Measurements from ENCODE around the gene AHDC1.
"Not testable (repeated sequence)": the region's sequence is repeated elsewhere in the genome, so short reads cannot be mapped to it uniquely, and the experiment has no call there.

The AHDC1 gene

DNA sequence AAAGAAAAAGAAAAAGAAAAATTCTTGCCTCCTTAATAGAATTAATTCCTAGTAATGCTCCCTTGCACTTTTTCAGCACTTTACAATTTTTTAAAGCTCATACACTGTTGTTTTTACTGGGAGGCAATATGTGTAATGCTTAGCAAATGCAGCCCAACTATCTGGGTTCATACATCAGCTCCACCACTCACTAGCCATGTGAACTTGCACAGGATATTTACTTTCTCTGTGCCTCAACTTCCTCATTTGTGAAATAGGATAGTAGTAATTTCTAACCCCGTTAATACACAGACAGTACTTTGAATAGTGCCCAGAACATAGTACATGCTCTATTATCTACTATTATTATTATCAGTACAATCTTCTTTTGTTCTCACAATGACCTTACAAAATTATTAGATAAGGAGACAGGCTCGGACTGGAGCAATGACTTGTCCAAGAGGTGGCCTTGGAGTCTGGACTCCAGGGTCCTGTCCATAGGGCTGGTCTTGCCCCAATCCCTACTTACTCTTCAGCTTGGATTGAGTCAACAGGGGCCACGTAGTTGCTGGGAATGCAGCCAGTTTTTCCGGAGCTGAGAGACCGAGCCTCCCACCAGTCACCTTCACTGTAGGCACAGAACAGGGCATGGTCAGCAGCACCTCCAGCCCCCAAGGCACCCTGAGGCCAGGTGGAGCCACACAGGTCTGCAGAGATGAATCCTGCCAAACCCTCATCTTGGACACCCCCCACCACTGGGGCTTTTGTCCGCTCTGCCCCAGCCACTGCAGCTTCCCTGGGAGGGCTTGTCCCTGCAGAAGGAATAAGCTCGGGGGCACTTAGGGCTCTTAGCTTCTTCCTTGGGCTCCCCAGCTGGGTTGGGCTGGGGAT lies 17.3 kb upstream of the AHDC1 start:
- no peak for TF ChIP-seq ZNF565 (CRISPR knock-in tag; conservative IDR thresholded peaks at IDR 0.05; ENCODE audit: low read depth)
- TF ChIP-seq ZFP3 (CRISPR knock-in tag; IDR thresholded peaks at IDR 0.05), result no peak
- TF ChIP-seq ZNF70 (CRISPR knock-in tag; IDR thresholded peaks at IDR 0.05), result no peak
- TF ChIP-seq, protein P1, sequence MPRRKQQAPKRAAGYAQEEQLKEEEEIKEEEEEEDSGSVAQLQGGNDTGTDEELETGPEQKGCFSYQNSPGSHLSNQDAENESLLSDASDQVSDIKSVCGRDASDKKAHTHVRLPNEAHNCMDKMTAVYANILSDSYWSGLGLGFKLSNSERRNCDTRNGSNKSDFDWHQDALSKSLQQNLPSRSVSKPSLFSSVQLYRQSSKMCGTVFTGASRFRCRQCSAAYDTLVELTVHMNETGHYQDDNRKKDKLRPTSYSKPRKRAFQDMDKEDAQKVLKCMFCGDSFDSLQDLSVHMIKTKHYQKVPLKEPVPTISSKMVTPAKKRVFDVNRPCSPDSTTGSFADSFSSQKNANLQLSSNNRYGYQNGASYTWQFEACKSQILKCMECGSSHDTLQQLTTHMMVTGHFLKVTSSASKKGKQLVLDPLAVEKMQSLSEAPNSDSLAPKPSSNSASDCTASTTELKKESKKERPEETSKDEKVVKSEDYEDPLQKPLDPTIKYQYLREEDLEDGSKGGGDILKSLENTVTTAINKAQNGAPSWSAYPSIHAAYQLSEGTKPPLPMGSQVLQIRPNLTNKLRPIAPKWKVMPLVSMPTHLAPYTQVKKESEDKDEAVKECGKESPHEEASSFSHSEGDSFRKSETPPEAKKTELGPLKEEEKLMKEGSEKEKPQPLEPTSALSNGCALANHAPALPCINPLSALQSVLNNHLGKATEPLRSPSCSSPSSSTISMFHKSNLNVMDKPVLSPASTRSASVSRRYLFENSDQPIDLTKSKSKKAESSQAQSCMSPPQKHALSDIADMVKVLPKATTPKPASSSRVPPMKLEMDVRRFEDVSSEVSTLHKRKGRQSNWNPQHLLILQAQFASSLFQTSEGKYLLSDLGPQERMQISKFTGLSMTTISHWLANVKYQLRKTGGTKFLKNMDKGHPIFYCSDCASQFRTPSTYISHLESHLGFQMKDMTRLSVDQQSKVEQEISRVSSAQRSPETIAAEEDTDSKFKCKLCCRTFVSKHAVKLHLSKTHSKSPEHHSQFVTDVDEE (CRISPR knock-in tag; IDR thresholded peaks at IDR 0.05), result no peak
- no peak for TF ChIP-seq PPARA (CRISPR knock-in tag; IDR thresholded peaks at IDR 0.05; ENCODE audit: borderline replicate concordance)
- TF ChIP-seq ZNF8 (CRISPR knock-in tag; IDR thresholded peaks at IDR 0.05), result no peak
- no peak for TF ChIP-seq OSR1 (CRISPR knock-in tag; IDR thresholded peaks at IDR 0.05)
- TF ChIP-seq ZFP30 (CRISPR knock-in tag; IDR thresholded peaks at IDR 0.05), result no peak
- no peak for TF ChIP-seq ESRRG (CRISPR knock-in tag; IDR thresholded peaks at IDR 0.05)
- TF ChIP-seq ISL1 (CRISPR knock-in tag; IDR thresholded peaks at IDR 0.05), result no peak
- TF ChIP-seq, protein P2, sequence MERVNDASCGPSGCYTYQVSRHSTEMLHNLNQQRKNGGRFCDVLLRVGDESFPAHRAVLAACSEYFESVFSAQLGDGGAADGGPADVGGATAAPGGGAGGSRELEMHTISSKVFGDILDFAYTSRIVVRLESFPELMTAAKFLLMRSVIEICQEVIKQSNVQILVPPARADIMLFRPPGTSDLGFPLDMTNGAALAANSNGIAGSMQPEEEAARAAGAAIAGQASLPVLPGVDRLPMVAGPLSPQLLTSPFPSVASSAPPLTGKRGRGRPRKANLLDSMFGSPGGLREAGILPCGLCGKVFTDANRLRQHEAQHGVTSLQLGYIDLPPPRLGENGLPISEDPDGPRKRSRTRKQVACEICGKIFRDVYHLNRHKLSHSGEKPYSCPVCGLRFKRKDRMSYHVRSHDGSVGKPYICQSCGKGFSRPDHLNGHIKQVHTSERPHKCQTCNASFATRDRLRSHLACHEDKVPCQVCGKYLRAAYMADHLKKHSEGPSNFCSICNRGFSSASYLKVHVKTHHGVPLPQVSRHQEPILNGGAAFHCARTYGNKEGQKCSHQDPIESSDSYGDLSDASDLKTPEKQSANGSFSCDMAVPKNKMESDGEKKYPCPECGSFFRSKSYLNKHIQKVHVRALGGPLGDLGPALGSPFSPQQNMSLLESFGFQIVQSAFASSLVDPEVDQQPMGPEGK (CRISPR knock-in tag; IDR thresholded peaks at IDR 0.05; ENCODE audit: borderline replicate concordance), result no peak
- ATAC-seq, result peak; percentile 60; the same call in 2 of the 3 replicates

DNA sequence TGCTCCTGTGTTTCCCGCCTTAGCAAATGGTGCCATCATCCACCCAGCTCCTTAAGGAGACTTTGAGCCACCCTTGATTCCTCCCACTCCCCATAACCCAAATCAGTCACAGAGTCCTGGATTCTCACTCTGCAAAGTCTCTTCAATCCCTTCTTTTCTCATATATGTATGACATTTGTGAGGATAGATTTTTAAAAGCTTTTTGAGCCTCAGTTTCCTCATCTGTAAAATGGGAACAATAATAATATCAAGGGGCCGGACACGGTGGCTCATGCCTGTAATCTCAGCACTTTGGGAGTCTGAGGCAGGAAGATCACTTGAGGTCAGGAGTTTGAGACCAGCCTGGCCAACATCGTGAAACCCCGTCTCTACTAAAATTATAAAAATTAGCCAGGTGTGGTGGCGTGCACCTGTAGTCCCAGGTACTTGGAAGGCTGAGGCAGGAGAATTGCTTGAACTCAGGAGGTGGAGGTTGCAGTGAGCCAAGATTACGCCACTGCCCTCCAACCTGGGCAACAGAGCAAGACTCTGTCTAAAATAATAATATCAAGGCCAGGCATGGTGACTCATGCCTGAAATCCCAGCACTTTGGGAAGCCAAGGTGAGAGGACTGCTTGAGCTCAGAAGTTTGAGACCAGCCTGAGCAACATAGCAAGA lies 16.0 kb upstream of the AHDC1 start:
- ATAC-seq, result not testable (repeated sequence)

DNA sequence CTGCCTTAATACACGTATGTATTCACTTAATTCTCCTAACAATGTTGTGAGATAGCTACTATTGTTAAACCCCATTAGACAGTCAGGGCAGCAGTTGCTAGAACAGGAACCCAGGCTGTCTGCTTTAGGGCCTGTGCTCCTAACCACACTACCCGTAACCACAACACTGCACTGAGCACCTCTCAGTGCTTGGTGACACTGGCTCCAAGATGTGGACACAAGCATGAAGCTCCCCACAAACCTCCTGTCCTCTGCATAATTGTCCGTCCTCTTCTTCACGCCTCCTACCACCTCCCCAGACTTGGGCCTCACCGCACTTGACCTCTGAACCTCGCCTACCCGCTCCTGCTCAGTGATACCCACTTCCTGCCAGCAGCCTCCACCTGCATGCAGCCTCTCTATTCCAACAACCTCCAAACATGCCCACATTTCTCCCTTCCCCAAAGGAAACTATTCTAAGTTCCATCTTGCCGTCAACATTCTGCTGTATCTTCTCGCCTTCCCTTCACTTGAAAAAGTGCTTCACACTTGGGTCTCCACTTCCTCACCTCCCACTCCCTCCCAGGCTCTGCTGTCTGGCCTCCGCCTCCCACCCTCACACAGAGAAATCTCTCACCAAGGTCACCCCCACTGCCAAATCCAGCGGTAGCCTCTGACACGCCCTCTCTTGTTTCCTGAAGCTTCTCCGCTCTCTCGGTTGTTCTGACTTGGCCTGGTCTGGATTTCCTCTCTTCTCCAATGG lies 14.6 kb upstream of the AHDC1 start:
- TF ChIP-seq, protein P3, sequence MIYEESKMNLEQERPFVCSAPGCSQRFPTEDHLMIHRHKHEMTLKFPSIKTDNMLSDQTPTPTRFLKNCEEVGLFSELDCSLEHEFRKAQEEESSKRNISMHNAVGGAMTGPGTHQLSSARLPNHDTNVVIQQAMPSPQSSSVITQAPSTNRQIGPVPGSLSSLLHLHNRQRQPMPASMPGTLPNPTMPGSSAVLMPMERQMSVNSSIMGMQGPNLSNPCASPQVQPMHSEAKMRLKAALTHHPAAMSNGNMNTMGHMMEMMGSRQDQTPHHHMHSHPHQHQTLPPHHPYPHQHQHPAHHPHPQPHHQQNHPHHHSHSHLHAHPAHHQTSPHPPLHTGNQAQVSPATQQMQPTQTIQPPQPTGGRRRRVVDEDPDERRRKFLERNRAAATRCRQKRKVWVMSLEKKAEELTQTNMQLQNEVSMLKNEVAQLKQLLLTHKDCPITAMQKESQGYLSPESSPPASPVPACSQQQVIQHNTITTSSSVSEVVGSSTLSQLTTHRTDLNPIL (CRISPR knock-in tag; IDR thresholded peaks at IDR 0.05; ENCODE audit: low read depth), result no peak
- TF ChIP-seq RARB (CRISPR knock-in tag; IDR thresholded peaks at IDR 0.05), result no peak
- TF ChIP-seq OSR1 (CRISPR knock-in tag; IDR thresholded peaks at IDR 0.05), result no peak
- TF ChIP-seq TCF4 (CRISPR knock-in tag; IDR thresholded peaks at IDR 0.05; ENCODE audit: borderline replicate concordance), result no peak
- TF ChIP-seq BACH2 (CRISPR knock-in tag; IDR thresholded peaks at IDR 0.05; ENCODE audit: borderline replicate concordance), result no peak
- TF ChIP-seq ZNF70 (CRISPR knock-in tag; IDR thresholded peaks at IDR 0.05), result no peak
- TF ChIP-seq ZC3H10 (CRISPR knock-in tag; IDR thresholded peaks at IDR 0.05), result no peak
- TF ChIP-seq TOX (CRISPR knock-in tag; IDR thresholded peaks at IDR 0.05; ENCODE audit: borderline replicate concordance), result no peak
- TF ChIP-seq ESRRG (CRISPR knock-in tag; IDR thresholded peaks at IDR 0.05), result no peak
- no peak for ATAC-seq

DNA sequence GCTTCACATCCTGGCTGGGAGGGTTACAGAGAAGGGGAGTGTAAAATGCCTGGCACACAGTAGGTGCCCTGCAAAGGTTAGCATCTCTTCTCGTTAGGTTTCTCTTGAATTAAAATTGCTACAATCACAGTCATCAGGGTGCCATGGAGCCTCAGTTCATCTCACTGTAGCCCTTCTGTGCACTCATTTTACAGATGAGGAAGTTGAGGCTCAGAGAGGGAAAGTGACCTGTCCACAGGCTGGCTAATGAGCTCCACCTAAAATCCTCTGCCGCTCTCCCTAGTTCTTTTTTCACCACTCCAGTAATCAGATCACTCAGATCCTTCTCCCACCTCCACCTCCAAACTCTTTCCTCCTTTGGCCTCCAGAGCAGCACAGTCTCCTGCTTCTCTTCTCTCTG lies 13.5 kb upstream of the AHDC1 start:
- ATAC-seq, result no peak
- no peak for TF ChIP-seq ISL1 (CRISPR knock-in tag; IDR thresholded peaks at IDR 0.05)
- TF ChIP-seq ZFP30 (CRISPR knock-in tag; IDR thresholded peaks at IDR 0.05), result no peak
- TF ChIP-seq OSR1 (CRISPR knock-in tag; IDR thresholded peaks at IDR 0.05), result no peak

DNA sequence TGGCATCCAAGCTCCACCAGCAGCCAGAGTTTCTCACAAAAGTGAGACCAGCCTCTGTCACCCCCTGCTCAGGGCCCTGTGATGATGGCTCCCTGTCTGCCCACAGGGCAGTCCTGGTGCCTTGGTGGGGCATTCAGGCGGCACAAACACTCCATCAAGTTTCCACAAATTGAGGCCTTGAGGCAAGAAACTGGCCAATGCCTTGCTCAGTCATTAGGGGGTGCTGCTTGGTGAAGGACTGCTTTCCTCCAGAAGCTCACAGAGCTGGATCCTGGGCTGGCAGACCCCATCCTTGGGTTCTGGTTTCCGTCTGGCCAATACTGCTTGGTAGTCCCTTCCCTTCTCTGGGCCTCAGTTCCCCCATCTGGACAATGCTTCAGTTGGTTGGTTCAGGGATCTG lies 12.5 kb upstream of the AHDC1 start:
- no peak for ATAC-seq
- TF ChIP-seq, protein P1 (CRISPR knock-in tag; IDR thresholded peaks at IDR 0.05), result no peak
- TF ChIP-seq ARNTL (CRISPR knock-in tag; IDR thresholded peaks at IDR 0.05; ENCODE audit: borderline replicate concordance, low read depth), result no peak

Data from SK-N-SH treated with all-trans-retinoic acid at 6 μM for 48 hours (cell line).